ENCODE results near the gene KANTR.

The KANTR gene

DNA sequence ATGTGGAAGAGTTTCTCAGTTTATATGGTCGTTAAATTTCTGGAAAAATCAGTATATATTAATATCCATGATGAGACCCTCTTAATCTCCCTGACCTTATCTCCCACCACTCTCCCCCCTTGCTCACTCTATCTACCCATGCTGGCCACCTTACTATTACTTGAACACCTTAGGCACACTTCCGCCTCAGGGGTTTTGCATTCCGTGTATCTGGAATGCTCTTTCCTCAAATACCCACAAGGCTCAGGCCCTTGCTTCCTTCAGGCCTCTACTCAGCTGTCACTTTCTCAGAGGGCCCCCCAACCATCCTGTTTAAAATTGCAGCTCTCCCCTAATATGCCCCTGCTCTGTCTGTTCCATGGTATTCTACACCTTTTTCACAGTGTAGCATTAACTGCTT, 1.9 kb downstream of the KANTR start:
- TF ChIP-seq, protein P1, sequence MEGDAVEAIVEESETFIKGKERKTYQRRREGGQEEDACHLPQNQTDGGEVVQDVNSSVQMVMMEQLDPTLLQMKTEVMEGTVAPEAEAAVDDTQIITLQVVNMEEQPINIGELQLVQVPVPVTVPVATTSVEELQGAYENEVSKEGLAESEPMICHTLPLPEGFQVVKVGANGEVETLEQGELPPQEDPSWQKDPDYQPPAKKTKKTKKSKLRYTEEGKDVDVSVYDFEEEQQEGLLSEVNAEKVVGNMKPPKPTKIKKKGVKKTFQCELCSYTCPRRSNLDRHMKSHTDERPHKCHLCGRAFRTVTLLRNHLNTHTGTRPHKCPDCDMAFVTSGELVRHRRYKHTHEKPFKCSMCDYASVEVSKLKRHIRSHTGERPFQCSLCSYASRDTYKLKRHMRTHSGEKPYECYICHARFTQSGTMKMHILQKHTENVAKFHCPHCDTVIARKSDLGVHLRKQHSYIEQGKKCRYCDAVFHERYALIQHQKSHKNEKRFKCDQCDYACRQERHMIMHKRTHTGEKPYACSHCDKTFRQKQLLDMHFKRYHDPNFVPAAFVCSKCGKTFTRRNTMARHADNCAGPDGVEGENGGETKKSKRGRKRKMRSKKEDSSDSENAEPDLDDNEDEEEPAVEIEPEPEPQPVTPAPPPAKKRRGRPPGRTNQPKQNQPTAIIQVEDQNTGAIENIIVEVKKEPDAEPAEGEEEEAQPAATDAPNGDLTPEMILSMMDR (IDR thresholded peaks at IDR 0.05; ENCODE audit: borderline replicate concordance, insufficient read depth, low read depth, low read length) = no peak
- H3K4me3 ChIP-seq (ENCODE audit: low read depth, low read length) = no peak overlapping the region

DNA sequence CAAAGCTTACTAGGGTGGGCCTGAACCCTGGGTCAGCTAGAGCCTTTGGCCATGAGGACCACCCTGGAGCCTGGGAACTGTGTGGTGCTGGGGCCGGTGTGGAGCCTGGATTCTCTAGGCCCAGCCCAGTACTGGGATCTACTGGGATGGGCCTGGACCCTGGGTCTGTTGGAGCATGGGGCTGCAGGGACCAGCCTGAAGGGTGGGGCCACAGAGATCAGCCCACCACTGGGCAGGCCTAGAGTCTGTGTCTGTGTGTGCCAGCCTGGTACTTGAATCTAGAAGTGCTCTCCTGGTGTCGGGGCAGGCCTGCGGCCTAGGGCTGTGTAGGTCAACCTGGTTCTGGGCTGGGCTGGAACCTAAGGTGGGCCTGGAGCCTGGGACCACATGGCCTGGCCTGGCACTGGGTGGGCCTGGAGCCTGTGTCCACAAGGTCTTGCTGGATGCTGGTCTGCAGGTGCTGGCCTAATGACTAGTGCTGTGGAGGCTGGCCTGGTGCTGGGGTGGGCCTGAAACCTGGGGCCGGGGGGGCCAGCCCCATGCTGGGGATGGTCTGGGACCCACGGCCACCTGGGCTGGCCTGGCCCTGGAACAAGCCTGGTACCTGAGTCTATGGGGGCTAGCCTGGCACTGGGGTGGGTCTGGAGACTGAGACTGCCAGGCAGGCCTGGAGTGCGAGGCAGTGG, 21.1 kb downstream of the KANTR start:
- no peak overlapping the region for H3K4me3 ChIP-seq (ENCODE audit: low read depth, low read length)
- TF ChIP-seq, protein P1 (IDR thresholded peaks at IDR 0.05; ENCODE audit: borderline replicate concordance, insufficient read depth, low read depth, low read length) = no peak

DNA sequence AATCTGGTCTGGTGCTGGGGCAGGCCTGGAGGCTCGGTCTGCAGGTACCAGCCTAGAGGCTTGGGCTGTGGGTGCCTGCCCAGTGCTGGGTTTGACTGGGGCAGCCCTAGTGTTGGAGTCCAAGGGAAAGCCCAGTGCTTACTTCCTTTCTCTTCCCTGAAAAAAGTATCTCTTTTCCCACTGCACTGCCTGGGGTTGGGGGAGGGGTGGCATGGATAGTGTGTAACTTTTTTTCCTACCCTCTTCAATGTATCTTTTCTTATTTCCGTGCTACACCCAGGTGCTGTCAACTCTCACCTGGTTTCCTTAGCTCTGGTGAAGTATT, 21.6 kb downstream of the KANTR start:
- TF ChIP-seq, protein P1 (IDR thresholded peaks at IDR 0.05; ENCODE audit: borderline replicate concordance, insufficient read depth, low read depth, low read length) = no peak
- H3K4me3 ChIP-seq (ENCODE audit: low read depth, low read length) = no peak overlapping the region

DNA sequence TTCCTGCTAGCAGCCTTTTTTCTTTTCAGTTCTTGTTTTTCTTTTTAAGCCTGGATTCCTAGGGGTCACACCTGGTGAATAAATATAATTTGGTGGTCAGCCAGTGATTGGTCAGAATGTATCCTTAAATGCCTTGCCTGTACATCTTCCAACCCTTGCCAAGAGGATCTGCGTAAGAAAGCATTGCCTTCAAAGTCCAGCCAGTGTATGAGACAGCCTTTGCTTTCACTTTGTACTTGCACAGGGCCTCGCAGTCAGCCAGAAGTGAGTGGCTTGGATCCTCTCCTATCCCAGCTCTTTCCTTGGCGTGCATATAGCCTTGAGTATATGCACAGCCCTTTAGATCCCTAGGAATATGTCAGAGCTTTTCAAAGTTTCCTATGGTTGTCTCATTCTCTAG, 22.2 kb downstream of the KANTR start:
- TF ChIP-seq, protein P1 (IDR thresholded peaks at IDR 0.05; ENCODE audit: borderline replicate concordance, insufficient read depth, low read depth, low read length) = no peak
- H3K4me3 ChIP-seq (ENCODE audit: low read depth, low read length) = no peak overlapping the region

DNA sequence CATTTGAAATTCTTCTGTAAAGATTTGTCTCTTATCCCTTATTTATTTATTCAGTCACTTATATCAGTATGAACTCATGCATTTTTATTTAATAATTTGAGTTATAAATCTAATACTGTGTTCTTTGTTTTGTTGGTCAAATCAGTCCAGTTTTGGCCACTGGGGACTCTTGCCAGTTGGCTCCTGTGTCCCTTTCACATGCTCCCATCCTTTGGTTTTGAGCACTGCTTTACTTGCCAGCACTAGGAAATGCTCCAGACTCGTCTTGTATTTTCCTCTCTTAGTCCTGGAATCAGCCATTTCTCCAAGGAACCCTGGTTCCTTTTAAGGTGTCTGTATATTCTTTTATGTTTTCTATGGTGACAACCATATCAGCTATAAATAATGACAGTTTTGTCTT, 28.1 kb downstream of the KANTR start:
- TF ChIP-seq, protein P1 (IDR thresholded peaks at IDR 0.05; ENCODE audit: borderline replicate concordance, insufficient read depth, low read depth, low read length) = no peak
- no peak overlapping the region for H3K4me3 ChIP-seq (ENCODE audit: low read depth, low read length)

DNA sequence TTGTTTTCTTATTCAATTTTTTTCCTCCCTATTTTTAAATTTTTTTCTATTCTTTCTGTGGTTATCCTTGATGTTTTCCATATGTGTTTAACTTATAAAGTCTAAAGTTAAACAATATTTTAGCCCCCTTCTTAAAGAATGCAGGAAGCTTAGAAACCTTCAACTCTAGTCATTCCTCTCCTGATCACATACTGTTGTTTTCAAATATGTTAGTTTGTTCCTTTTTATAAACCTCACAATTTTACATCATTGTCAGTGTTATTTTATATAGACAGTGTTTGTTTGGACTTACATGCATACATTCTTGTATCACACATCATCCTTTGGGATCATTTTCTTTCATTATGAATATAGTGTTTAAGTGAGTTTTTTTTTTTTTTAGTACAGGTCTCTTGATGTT, 31.6 kb downstream of the KANTR start:
- TF ChIP-seq, protein P1 (IDR thresholded peaks at IDR 0.05; ENCODE audit: borderline replicate concordance, insufficient read depth, low read depth, low read length) = no peak

DNA sequence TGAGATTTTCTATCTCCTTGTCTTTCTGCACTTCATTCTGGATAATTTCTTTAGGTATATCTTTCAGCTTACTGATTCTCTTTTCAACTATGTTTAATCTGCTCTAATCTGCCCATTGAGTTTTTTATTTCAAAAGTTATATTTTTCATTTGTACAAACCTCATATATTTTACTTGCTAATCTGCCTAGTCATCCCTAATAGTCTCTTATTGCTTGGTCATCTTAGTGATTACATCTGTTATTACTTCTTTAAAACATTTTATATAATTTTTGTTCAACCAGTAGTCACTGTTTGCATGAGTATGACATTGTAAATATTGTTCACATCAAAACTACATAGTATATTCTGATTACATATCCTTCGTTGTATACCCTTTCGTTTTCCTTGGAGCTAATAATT, 32.4 kb downstream of the KANTR start:
- no peak overlapping the region for H3K4me3 ChIP-seq (ENCODE audit: low read depth, low read length)
- TF ChIP-seq, protein P1 (IDR thresholded peaks at IDR 0.05; ENCODE audit: borderline replicate concordance, insufficient read depth, low read depth, low read length) = no peak

More for the DNA sequence above, 31.6 kb downstream of the KANTR start:
- H3K4me3 ChIP-seq (ENCODE audit: low read depth, low read length) = no peak overlapping the region
